ENCODE measurements around the gene ZNF296. TPM values are rescaled to one million over a fixed set of nuclear protein-coding genes. Genes with fewer than 3 reads are reported as not detected.

Gene ZNF296
- total and polyA plus RNA-seq, 2 of the 13 experiments (the other 11 are each of a cell fraction or from before 2014, with no cell fraction given), result 0.26 to 0.62 TPM

DNA sequence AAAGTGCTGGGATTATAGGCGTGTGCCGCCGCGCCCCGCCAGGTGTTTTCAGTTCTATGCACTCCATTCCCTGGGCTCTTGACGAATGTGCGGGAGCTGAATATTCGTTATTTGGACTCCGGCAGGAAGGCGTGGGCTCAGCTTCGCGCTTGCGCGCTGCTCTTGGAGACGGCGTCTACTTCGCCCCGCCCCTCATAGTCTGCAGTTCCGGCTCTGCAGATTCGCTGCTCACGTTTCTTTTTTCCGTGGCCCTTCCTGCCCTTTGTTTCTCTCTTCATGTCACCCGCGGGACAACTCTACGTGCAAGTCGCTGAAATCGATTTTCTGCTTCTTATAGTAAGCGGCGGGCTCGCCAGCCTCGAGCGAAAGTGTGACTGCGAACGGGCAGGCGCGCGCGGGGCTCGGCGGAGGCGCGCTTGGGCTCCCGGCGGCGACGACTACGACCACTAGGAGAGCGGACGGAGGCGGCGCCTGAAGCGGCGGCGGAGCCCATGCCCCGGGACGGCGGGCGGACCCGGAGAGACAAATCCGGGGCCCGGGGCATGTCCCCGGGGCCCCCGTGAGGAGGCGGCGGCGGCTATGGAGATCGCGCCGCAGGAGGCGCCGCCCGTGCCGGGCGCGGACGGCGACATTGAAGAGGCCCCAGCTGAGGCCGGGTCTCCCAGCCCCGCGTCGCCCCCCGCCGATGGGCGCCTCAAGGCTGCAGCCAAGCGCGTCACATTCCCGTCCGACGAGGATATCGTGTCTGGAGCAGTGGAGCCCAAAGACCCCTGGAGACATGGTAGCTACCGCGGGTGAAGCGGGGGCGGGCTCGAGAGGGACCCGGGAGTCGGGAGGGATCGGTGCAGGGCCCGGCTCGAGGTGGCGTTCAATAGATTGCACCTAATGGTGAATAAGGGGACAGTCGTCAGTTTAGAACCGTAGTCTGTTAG is 16.7 kb upstream of the ZNF296 start, which contains the start of gene PPP1R37 (continued):
- TF ChIP-seq, protein P1, sequence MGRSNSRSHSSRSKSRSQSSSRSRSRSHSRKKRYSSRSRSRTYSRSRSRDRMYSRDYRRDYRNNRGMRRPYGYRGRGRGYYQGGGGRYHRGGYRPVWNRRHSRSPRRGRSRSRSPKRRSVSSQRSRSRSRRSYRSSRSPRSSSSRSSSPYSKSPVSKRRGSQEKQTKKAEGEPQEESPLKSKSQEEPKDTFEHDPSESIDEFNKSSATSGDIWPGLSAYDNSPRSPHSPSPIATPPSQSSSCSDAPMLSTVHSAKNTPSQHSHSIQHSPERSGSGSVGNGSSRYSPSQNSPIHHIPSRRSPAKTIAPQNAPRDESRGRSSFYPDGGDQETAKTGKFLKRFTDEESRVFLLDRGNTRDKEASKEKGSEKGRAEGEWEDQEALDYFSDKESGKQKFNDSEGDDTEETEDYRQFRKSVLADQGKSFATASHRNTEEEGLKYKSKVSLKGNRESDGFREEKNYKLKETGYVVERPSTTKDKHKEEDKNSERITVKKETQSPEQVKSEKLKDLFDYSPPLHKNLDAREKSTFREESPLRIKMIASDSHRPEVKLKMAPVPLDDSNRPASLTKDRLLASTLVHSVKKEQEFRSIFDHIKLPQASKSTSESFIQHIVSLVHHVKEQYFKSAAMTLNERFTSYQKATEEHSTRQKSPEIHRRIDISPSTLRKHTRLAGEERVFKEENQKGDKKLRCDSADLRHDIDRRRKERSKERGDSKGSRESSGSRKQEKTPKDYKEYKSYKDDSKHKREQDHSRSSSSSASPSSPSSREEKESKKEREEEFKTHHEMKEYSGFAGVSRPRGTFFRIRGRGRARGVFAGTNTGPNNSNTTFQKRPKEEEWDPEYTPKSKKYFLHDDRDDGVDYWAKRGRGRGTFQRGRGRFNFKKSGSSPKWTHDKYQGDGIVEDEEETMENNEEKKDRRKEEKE (IDR thresholded peaks at IDR 0.05), result no peak
- TF ChIP-seq RAD51 (IDR thresholded peaks at IDR 0.05; ENCODE audit: borderline replicate concordance) (no peak), FOXO1 (CRISPR knock-in tag; IDR thresholded peaks at IDR 0.05) (no peak), ZNF567 (CRISPR knock-in tag; IDR thresholded peaks at IDR 0.05; ENCODE audit: borderline replicate concordance) (peak; percentile 83; the same call in 1 of the 2 replicates), SIX4 (CRISPR knock-in tag; IDR thresholded peaks at IDR 0.05) (no peak), NRL (CRISPR knock-in tag; IDR thresholded peaks at IDR 0.05; ENCODE audit: borderline replicate concordance) (peak; percentile 56; the same call in 1 of the 2 replicates), TOPORS (CRISPR knock-in tag; IDR thresholded peaks at IDR 0.05) (no peak; the same call in 1 of the 2 replicates), ISX (CRISPR knock-in tag; conservative IDR thresholded peaks at IDR 0.05) (no peak), PPARG (CRISPR knock-in tag; conservative IDR thresholded peaks at IDR 0.05) (no peak), ZNF629 (CRISPR knock-in tag; conservative IDR thresholded peaks at IDR 0.05) (peak; percentile 27; the same call in 1 of the 2 replicates), PAWR (CRISPR knock-in tag; IDR thresholded peaks at IDR 0.05; ENCODE audit: borderline replicate concordance) (no peak), RELA (CRISPR knock-in tag; IDR thresholded peaks at IDR 0.05) (no peak), ELF1 (CRISPR knock-in tag; IDR thresholded peaks at IDR 0.05) (peak; percentile 69), DMAP1 (CRISPR knock-in tag; IDR thresholded peaks at IDR 0.05) (peak; percentile 91), ZNF747 (CRISPR knock-in tag; IDR thresholded peaks at IDR 0.05; ENCODE audit: borderline replicate concordance) (no peak; the same call in 1 of the 2 replicates), SP2 (CRISPR knock-in tag; IDR thresholded peaks at IDR 0.05) (peak; percentile 36; the same call in 1 of the 2 replicates), CC2D1A (CRISPR knock-in tag; IDR thresholded peaks at IDR 0.05) (peak; percentile 61; the same call in 1 of the 2 replicates), BRCA1 (CRISPR knock-in tag; IDR thresholded peaks at IDR 0.05) (no peak)
- TF ChIP-seq, protein P2, sequence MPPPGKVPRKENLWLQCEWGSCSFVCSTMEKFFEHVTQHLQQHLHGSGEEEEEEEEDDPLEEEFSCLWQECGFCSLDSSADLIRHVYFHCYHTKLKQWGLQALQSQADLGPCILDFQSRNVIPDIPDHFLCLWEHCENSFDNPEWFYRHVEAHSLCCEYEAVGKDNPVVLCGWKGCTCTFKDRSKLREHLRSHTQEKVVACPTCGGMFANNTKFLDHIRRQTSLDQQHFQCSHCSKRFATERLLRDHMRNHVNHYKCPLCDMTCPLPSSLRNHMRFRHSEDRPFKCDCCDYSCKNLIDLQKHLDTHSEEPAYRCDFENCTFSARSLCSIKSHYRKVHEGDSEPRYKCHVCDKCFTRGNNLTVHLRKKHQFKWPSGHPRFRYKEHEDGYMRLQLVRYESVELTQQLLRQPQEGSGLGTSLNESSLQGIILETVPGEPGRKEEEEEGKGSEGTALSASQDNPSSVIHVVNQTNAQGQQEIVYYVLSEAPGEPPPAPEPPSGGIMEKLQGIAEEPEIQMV (CRISPR knock-in tag; IDR thresholded peaks at IDR 0.05; ENCODE audit: low read depth), result no peak; the same call in 1 of the 2 replicates
- TF ChIP-seq, protein P3, sequence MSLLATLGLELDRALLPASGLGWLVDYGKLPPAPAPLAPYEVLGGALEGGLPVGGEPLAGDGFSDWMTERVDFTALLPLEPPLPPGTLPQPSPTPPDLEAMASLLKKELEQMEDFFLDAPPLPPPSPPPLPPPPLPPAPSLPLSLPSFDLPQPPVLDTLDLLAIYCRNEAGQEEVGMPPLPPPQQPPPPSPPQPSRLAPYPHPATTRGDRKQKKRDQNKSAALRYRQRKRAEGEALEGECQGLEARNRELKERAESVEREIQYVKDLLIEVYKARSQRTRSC (CRISPR knock-in tag; IDR thresholded peaks at IDR 0.05; ENCODE audit: low read depth), result no peak
- TF ChIP-seq, protein P4, sequence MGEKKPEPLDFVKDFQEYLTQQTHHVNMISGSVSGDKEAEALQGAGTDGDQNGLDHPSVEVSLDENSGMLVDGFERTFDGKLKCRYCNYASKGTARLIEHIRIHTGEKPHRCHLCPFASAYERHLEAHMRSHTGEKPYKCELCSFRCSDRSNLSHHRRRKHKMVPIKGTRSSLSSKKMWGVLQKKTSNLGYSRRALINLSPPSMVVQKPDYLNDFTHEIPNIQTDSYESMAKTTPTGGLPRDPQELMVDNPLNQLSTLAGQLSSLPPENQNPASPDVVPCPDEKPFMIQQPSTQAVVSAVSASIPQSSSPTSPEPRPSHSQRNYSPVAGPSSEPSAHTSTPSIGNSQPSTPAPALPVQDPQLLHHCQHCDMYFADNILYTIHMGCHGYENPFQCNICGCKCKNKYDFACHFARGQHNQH (CRISPR knock-in tag; IDR thresholded peaks at IDR 0.05), result peak; percentile 86
- TF ChIP-seq, protein P5, sequence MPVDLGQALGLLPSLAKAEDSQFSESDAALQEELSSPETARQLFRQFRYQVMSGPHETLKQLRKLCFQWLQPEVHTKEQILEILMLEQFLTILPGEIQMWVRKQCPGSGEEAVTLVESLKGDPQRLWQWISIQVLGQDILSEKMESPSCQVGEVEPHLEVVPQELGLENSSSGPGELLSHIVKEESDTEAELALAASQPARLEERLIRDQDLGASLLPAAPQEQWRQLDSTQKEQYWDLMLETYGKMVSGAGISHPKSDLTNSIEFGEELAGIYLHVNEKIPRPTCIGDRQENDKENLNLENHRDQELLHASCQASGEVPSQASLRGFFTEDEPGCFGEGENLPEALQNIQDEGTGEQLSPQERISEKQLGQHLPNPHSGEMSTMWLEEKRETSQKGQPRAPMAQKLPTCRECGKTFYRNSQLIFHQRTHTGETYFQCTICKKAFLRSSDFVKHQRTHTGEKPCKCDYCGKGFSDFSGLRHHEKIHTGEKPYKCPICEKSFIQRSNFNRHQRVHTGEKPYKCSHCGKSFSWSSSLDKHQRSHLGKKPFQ (CRISPR knock-in tag; IDR thresholded peaks at IDR 0.05; ENCODE audit: insufficient replicate concordance), result no peak
